ENCODE data around the gene OXNAD1.

Gene OXNAD1

DNA sequence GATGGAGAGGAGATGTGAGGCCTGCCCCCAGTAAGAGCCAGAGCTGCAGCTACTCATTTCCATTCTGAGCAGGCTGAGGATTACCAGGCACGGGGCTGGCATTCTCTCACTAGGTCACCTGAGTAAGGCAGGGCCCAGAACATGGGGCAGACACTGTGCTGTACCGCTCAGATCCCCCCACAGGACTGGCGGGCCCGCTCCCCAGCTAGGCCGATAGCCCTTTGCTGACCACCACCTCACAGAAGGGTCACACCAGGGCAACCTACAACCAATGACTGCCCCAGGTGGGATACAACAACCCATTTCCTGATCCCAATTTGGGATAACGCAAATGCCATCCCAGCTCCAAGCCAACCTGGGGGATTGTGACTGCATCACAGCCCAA, 52.5 kb downstream of the OXNAD1 start:
- in situ Hi-C loops (cut with MboI; ENCODE audit: low sequenced_read_pairs, unreplicated experiment), result no loop called here

DNA sequence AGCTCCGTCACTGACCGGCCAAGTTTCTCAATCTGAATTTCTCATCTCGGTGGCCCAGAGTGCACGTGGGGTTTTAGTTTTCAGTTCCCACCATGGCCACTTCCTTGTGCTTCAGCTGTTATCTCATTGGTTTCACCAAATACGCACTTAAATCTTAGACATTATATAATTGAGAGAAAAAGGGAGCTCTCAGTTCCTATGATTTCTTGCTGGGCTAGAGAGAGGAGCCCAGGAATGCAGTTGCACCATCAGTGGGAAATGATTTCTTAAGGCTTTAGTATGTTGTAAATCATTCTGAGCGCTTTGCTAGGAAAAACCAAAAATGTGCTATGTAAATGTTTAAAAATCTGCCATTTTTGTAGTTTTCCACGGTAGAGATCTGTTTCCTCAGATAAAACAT, 53.2 kb downstream of the OXNAD1 start:
- in situ Hi-C loops (cut with MboI; ENCODE audit: low sequenced_read_pairs, unreplicated experiment), result no loop called here
- no peak for DNase-seq (ENCODE audit: low spot score)
- TF ChIP-seq, protein P1, sequence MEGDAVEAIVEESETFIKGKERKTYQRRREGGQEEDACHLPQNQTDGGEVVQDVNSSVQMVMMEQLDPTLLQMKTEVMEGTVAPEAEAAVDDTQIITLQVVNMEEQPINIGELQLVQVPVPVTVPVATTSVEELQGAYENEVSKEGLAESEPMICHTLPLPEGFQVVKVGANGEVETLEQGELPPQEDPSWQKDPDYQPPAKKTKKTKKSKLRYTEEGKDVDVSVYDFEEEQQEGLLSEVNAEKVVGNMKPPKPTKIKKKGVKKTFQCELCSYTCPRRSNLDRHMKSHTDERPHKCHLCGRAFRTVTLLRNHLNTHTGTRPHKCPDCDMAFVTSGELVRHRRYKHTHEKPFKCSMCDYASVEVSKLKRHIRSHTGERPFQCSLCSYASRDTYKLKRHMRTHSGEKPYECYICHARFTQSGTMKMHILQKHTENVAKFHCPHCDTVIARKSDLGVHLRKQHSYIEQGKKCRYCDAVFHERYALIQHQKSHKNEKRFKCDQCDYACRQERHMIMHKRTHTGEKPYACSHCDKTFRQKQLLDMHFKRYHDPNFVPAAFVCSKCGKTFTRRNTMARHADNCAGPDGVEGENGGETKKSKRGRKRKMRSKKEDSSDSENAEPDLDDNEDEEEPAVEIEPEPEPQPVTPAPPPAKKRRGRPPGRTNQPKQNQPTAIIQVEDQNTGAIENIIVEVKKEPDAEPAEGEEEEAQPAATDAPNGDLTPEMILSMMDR (IDR thresholded peaks at IDR 0.05; ENCODE audit: borderline replicate concordance, control extremely low read depth, extremely low read depth, insufficient read depth, missing control alignments), result no peak

More for the DNA sequence above, 52.5 kb downstream of the OXNAD1 start:
- TF ChIP-seq, protein P1 (IDR thresholded peaks at IDR 0.05; ENCODE audit: borderline replicate concordance, control extremely low read depth, extremely low read depth, insufficient read depth, missing control alignments), result no peak
- no peak for DNase-seq (ENCODE audit: low spot score)

DNA sequence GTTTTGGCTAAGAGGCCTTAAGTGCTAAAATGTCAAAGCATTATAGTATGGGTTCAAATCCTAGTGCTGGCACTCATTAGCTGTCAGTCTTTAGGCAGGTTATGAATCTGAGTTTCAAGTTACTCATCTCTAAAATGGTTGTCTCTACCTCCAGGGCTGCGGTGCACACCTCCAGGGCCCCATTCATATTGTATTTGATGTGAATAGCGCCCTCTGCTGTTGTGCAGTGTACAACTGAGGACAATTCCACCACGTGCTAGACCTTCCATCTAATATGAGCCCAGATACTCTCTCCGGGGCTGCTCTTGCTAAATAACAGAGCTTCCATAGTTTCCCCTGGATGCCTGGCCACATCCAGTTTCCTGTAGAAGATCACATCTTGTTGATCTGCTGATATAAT, 54.3 kb downstream of the OXNAD1 start:
- in situ Hi-C loops (cut with MboI; ENCODE audit: low sequenced_read_pairs, unreplicated experiment), result no loop called here
- TF ChIP-seq, protein P1 (IDR thresholded peaks at IDR 0.05; ENCODE audit: borderline replicate concordance, control extremely low read depth, extremely low read depth, insufficient read depth, missing control alignments), result peak; percentile 26
- DNase-seq (ENCODE audit: low spot score), result peak; percentile 48

DNA sequence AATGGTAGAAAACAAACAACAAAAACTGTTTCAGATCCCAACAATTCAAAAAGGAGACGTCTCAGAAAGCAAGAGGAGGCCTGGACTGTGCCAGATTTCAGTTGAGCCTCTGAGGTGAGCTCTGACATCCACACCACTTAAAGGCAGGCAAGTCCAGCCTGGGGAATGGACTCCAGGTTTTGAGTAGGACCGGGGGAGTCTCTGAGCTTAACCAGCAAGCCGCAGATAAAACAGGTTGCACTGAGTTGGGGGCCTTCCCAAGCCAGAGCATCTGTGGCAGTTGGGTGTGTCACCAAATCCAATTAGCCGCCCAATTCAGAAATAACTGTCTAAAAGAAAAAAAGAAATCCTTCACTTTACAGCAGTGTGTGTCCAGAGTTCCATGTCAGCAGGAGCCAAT, 54.7 kb downstream of the OXNAD1 start:
- DNase-seq (ENCODE audit: low spot score), result no peak
- in situ Hi-C loops (cut with MboI; ENCODE audit: low sequenced_read_pairs, unreplicated experiment), result no loop called here

DNA sequence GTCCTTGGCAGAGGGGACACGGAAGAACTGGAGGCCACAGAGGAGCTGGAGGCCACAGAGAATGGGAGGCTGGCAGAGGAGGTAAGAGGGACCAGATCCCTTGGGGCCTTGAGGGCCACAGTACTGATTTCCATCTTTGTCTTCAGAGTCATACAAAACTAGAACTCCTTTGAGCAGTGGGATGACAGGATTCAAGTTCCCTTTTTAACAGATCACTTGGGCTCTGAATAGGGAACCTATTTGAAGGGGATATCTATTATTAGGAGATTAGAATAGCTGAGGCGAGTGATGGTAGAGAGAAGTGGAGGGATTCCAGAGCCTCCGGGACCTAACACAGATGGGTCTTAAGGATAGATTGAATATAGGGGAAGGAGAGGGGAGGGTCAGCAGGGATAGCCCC, 55.7 kb downstream of the OXNAD1 start:
- TF ChIP-seq, protein P1 (IDR thresholded peaks at IDR 0.05; ENCODE audit: borderline replicate concordance, control extremely low read depth, extremely low read depth, insufficient read depth, missing control alignments), result no peak
- no peak for DNase-seq (ENCODE audit: low spot score)
- in situ Hi-C loops (cut with MboI; ENCODE audit: low sequenced_read_pairs, unreplicated experiment), result no loop called here

More for the DNA sequence above, 54.7 kb downstream of the OXNAD1 start:
- TF ChIP-seq, protein P1 (IDR thresholded peaks at IDR 0.05; ENCODE audit: borderline replicate concordance, control extremely low read depth, extremely low read depth, insufficient read depth, missing control alignments), result no peak

DNA sequence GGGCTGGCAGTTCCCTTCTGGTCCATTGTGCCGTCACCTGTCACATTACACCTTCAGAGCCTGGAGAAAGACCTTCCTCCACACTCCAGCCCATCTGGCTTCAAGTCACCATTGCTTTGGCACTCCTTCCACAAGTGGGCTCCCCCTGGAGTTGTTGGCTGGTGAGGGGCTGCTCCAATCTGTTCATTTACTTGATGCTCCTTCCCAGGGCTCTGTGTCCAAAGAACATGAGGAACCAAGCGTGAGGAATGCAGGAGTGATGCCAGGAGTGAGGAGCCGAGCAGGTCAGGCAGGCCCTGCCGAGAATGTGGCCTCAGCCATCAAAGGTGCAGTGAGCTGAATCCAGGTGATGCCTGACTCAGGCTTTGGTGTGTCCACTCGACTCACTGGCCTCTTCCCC, 57.2 kb downstream of the OXNAD1 start:
- no peak for DNase-seq (ENCODE audit: low spot score)
- in situ Hi-C loops (cut with MboI; ENCODE audit: low sequenced_read_pairs, unreplicated experiment), result no loop called here

More for the DNA sequence above, 57.2 kb downstream of the OXNAD1 start:
- TF ChIP-seq, protein P1 (IDR thresholded peaks at IDR 0.05; ENCODE audit: borderline replicate concordance, control extremely low read depth, extremely low read depth, insufficient read depth, missing control alignments), result no peak

All from GM13976 (cell line).